ENCODE results near the gene CBFA2T2. TPM values are rescaled to one million over a fixed set of nuclear protein-coding genes. Genes with fewer than 3 reads are reported as not detected.
A peak's percentile ranks its signal among the peaks of the same experiment; 100 is the strongest.

Gene CBFA2T2
- total and polyA plus RNA-seq, 4 experiments from 2014 or later, result 16.5 to 43.4 (median 33.6) TPM

DNA sequence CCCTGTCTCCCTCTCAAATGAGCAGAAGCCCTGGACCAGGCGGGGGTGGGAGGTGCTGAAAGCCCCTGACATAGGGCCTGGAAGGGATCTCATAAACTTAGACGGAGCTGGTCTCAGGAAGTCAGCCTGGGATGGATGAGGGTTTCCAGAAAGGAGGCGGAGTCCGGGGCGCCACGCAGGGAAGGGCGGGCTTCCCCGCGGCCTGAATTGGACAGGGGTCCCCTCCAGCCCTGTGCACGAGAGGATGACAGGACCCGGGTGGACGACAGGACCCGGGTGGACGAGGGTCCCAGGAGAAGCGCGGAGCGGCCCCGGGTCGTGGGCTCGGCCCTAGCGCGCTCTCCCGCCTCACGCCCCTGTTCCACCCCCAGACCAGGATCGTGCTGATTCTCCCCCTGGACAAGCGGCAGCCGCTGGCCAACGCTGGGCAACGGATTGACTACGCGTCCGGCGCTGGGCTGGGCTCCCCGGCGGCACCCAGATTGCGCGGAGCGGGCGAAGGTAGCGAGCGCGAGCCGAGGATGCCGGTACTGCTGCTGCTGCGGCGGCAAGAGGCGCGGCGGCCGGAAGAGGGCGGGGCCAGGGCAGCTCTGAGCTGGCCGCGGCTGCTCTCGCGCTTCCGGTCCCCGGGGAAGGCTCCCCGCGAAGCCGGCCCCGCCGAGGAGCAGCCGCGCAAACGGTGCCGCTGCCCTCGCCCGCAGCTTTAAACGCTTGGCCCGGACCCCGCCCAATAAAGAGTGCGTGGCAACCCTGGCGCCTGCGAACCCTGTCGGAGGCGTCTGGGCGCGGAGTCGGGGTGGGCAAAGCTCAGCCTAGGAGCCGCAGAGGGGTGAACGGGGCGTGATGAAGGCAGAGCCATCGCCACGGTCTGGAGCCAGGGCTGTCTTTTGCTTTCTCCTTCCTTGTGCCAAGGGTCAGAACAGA, 173.5 kb downstream of the CBFA2T2 start:
- Histone ChIP-seq H3K4me1 (ENCODE audit: insufficient read depth, low read length) (peaks cover 39% of the 10 kb centered on the region), H3K9me3 (ENCODE audit: control insufficient read depth in 1 of 2, low read length in 2 of 2) (no peaks in the 10 kb centered on the region), H3K27ac (ENCODE audit: low read depth, low read length) (peak overlapping the region; percentile 82), H3K36me3 (ENCODE audit: insufficient read depth, low read length) (no peaks in the 10 kb centered on the region), H3K27me3 (ENCODE audit: insufficient read depth, low read length) (no peaks in the 10 kb centered on the region), H3K4me3 (ENCODE audit: low read length in 2 of 2) (peak overlapping the region; percentile 65 to 87)
- no peaks in the 10 kb centered on the region for H3K9me3 Mint-ChIP-seq
- peak; percentile 80 to 84 (median 80) for DNase-seq
- peak overlapping the region; percentile 82 to 89 (median 86) for H3K4me3 Mint-ChIP-seq
- intact Hi-C loops (cut with micrococcal nuclease), result loop anchor here (1.0 kb wide), 3 partner anchors 23 to 449 kb away; partner anchors contain the start of genes E2F1 and EIF2S2
- H3K4me1 Mint-ChIP-seq, result peaks cover 19 to 52% (median 33%) of the 10 kb centered on the region in 4 donors
- no peaks in the 10 kb centered on the region for H3K27me3 Mint-ChIP-seq
- POLR2A ChIA-PET (ENCODE audit: partially characterized antibody), result interaction anchor here (0.6 to 9.7 kb wide), 25 partner anchors 9 to 449 kb away, joined by 3 to 122 read pairs (median 6); partner anchors contain the start of genes CBFA2T2, CDK5RAP1, EIF2S2 and NECAB3
- peaks cover 0 to 3% of the 10 kb centered on the region in 2 donors for H3K36me3 Mint-ChIP-seq
- CTCF ChIA-PET (ENCODE audit: partially characterized antibody), result interaction anchor here (0.7 to 8.6 kb wide), 12 partner anchors 10 to 231 kb away, joined by 3 to 88 read pairs (median 4); partner anchors contain the start of gene CBFA2T2
- peak overlapping the region; percentile 88 to 98 (median 96) for H3K27ac Mint-ChIP-seq

GRCh38 chr20:33664085-33664761, 174.3 kb downstream of the CBFA2T2 start:
- peak overlapping the region; percentile 82 for H3K27ac ChIP-seq (ENCODE audit: low read depth, low read length)
- H3K4me1 ChIP-seq (ENCODE audit: insufficient read depth, low read length), result peaks cover 41% of the 10 kb centered on the region
- H3K27me3 Mint-ChIP-seq, result no peaks in the 10 kb centered on the region
- H3K4me3 Mint-ChIP-seq, result peak overlapping the region; percentile 76 to 89 (median 85)
- no peaks in the 10 kb centered on the region for H3K27me3 ChIP-seq (ENCODE audit: insufficient read depth, low read length)
- no peaks in the 10 kb centered on the region for H3K9me3 ChIP-seq (ENCODE audit: control insufficient read depth in 1 of 2, low read length in 2 of 2)
- POLR2A ChIA-PET (ENCODE audit: partially characterized antibody), result interaction anchor here (0.5 to 9.7 kb wide), 23 partner anchors 10 to 448 kb away, joined by 3 to 122 read pairs (median 5); partner anchors contain the start of genes CBFA2T2, CDK5RAP1, EIF2S2 and NECAB3
- peak overlapping the region; percentile 52 to 87 for H3K4me3 ChIP-seq (ENCODE audit: low read length in 2 of 2)
- H3K27ac Mint-ChIP-seq, result peak overlapping the region; percentile 89 to 97 (median 96)
- no peaks in the 10 kb centered on the region for H3K9me3 Mint-ChIP-seq
- intact Hi-C loops (cut with micrococcal nuclease), result no loop called here
- CTCF ChIA-PET (ENCODE audit: partially characterized antibody), result interaction anchor here (0.7 to 8.6 kb wide), 7 partner anchors 10 to 210 kb away, joined by 3 to 88 read pairs (median 6); partner anchors contain the start of gene CBFA2T2
- no peaks in the 10 kb centered on the region for H3K36me3 ChIP-seq (ENCODE audit: insufficient read depth, low read length)
- peaks cover 0 to 3% of the 10 kb centered on the region in 2 donors for H3K36me3 Mint-ChIP-seq
- peaks cover 19 to 58% (median 34%) of the 10 kb centered on the region in 4 donors for H3K4me1 Mint-ChIP-seq
- no peak for DNase-seq

- Histone ChIP-seq H3K4me3 (ENCODE audit: low read length in 2 of 2) (no peak overlapping the region), H3K27ac (ENCODE audit: low read depth, low read length) (peak overlapping the region; percentile 82), H3K27me3 (ENCODE audit: insufficient read depth, low read length) (no peaks in the 10 kb centered on the region), H3K4me1 (ENCODE audit: insufficient read depth, low read length) (peaks cover 41% of the 10 kb centered on the region), H3K36me3 (ENCODE audit: insufficient read depth, low read length) (no peaks in the 10 kb centered on the region), H3K9me3 (ENCODE audit: control insufficient read depth in 1 of 2, low read length in 2 of 2) (no peaks in the 10 kb centered on the region)
- intact Hi-C loops (cut with micrococcal nuclease), result no loop called here
- DNase-seq, result no peak
- Mint-ChIP-seq H3K36me3 (peaks cover 0 to 3% of the 10 kb centered on the region in 2 donors), H3K27ac (peak overlapping the region; percentile 89 to 97 (median 96)), H3K9me3 (no peaks in the 10 kb centered on the region), H3K4me3 (peak overlapping the region; percentile 76 to 89 (median 84)), H3K27me3 (no peaks in the 10 kb centered on the region), H3K4me1 (peaks cover 19 to 60% (median 34%) of the 10 kb centered on the region in 4 donors)
- ChIA-PET POLR2A (ENCODE audit: partially characterized antibody) (interaction anchor here (0.5 to 9.7 kb wide), 17 partner anchors 10 to 329 kb away, joined by 3 to 122 read pairs (median 15); partner anchors contain the start of genes CBFA2T2, CDK5RAP1, NECAB3 and PXMP4), CTCF (ENCODE audit: partially characterized antibody) (interaction anchor here (0.7 to 8.6 kb wide), 7 partner anchors 11 to 210 kb away, joined by 3 to 88 read pairs (median 8); partner anchors contain the start of gene CBFA2T2)
Measured at GRCh38 chr20:33664762-33665144, 174.9 kb downstream of the CBFA2T2 start.

- H3K4me1 ChIP-seq (ENCODE audit: insufficient read depth, low read length), result peaks cover 41% of the 10 kb centered on the region
- Mint-ChIP-seq H3K9me3 (no peaks in the 10 kb centered on the region), H3K4me3 (peak within 1 kb of the TSS; percentile 95 to 98 (median 97)), H3K4me1 (peaks cover 20 to 71% (median 36%) of the 10 kb centered on the region in 4 donors), H3K36me3 (peaks cover 0 to 3% of the 10 kb centered on the region in 2 donors), H3K27ac (peak within 1 kb of the TSS; percentile 95 to 99 (median 97)), H3K27me3 (no peaks in the 10 kb centered on the region)
- H3K36me3 ChIP-seq (ENCODE audit: insufficient read depth, low read length), result no peaks in the 10 kb centered on the region
- H3K27ac ChIP-seq (ENCODE audit: low read depth, low read length), result peak within 1 kb of the TSS; percentile 60
- H3K9me3 ChIP-seq (ENCODE audit: control insufficient read depth in 1 of 2, low read length in 2 of 2), result no peaks in the 10 kb centered on the region
- peak; percentile 65 to 85 (median 66) for DNase-seq
- H3K27me3 ChIP-seq (ENCODE audit: insufficient read depth, low read length), result no peaks in the 10 kb centered on the region
- ChIA-PET POLR2A (ENCODE audit: partially characterized antibody) (interaction anchor here (0.6 to 9.7 kb wide), 19 partner anchors 9 to 446 kb away, joined by 3 to 122 read pairs (median 6); partner anchors contain the start of genes CBFA2T2, CDK5RAP1, EIF2S2 and PXMP4), CTCF (ENCODE audit: partially characterized antibody) (interaction anchor here (0.6 to 8.6 kb wide), 21 partner anchors 13 to 265 kb away, joined by 3 to 88 read pairs (median 5); partner anchors contain the start of genes CBFA2T2 and PXMP4)
- H3K4me3 ChIP-seq (ENCODE audit: low read length in 2 of 2), result peak within 1 kb of the TSS; percentile 47 to 52
- intact Hi-C loops (cut with micrococcal nuclease), result loop anchor here (1.0 to 2.0 kb wide), 6 partner anchors 14 to 266 kb away; partner anchors contain the start of genes CBFA2T2, CDK5RAP1 and ZNF341
Measured at GRCh38 chr20:33666293-33667244, 176.7 kb downstream of the CBFA2T2 start, which contains the start of gene ACTL10. ACTL10 (plus strand) TSS chr20:33666943; CDS start chr20:33667498, 555 bp downstream.

- intact Hi-C loops (cut with micrococcal nuclease), result loop anchor here (2.0 kb wide), 4 partner anchors 14 to 266 kb away; partner anchors contain the start of genes CDK5RAP1 and ZNF341
- Mint-ChIP-seq H3K36me3 (peaks cover 0 to 3% of the 10 kb centered on the region in 2 donors), H3K9me3 (no peaks in the 10 kb centered on the region), H3K4me3 (peak overlapping the region; percentile 74 to 98 (median 80)), H3K4me1 (peaks cover 23 to 69% (median 40%) of the 10 kb centered on the region in 4 donors), H3K27me3 (no peaks in the 10 kb centered on the region), H3K27ac (peak overlapping the region; percentile 42 to 87 (median 62))
- H3K27ac ChIP-seq (ENCODE audit: low read depth, low read length), result peak overlapping the region; percentile 60
- H3K27me3 ChIP-seq (ENCODE audit: insufficient read depth, low read length), result no peaks in the 10 kb centered on the region
- peak in 4 of 5 donors; percentile 34 to 59 (median 44) for DNase-seq
- H3K4me1 ChIP-seq (ENCODE audit: insufficient read depth, low read length), result peaks cover 41% of the 10 kb centered on the region
- ChIA-PET POLR2A (ENCODE audit: partially characterized antibody) (interaction anchor here (0.6 to 9.7 kb wide), 23 partner anchors 8 to 445 kb away, joined by 3 to 122 read pairs (median 5); partner anchors contain the start of genes CBFA2T2, CDK5RAP1, EIF2S2 and PXMP4), CTCF (ENCODE audit: partially characterized antibody) (interaction anchor here (0.6 to 8.6 kb wide), 31 partner anchors 13 to 266 kb away, joined by 3 to 88 read pairs (median 5); partner anchors contain the start of genes CBFA2T2, CDK5RAP1, CHMP4B and PXMP4)
- no peaks in the 10 kb centered on the region for H3K36me3 ChIP-seq (ENCODE audit: insufficient read depth, low read length)
- H3K4me3 ChIP-seq (ENCODE audit: low read length in 2 of 2), result peak overlapping the region; percentile 47
- H3K9me3 ChIP-seq (ENCODE audit: control insufficient read depth in 1 of 2, low read length in 2 of 2), result no peaks in the 10 kb centered on the region
Measured at GRCh38 chr20:33667245-33667675, 177.4 kb downstream of the CBFA2T2 start.

Data from CD4-positive, alpha-beta memory T cell (primary cell).